Coronary artery (tissue), 2 donors: Measurements from ENCODE around the gene FRAS1.

Source experiments
- DNase-seq: peaks from one replicate; pipeline ENCODE4 v3.0.0-alpha.2; 2017; ENCODE audit warnings: low spot score
- H3K27ac ChIP-seq, 2 donors: fragments of 200-600 bp; sonication (generic); one replicate each; pipeline ENCODE4 v1.5.1; 2016 to 2019
- H3K4me3 ChIP-seq: fragments of 200-600 bp; sonication (generic); 2 replicates; pipeline ENCODE4 v1.5.1; 2016; ENCODE audit warnings: mild to moderate bottlenecking, moderate library complexity
- TF ChIP-seq, protein P1 (sequence below): fragments of 200-600 bp; sonication (generic); IDR thresholded peaks from one replicate; pipeline ENCODE4 v1.5.1; 2019; ENCODE audit warnings: antibody characterized with exemption

The FRAS1 gene

GRCh38 chr4:78360466-78360865, 303.3 kb downstream of the FRAS1 start:
- DNase-seq, result no peak
- H3K4me3 ChIP-seq, result no peak overlapping the region
- no peak overlapping the region for H3K27ac ChIP-seq
- TF ChIP-seq, protein P1, sequence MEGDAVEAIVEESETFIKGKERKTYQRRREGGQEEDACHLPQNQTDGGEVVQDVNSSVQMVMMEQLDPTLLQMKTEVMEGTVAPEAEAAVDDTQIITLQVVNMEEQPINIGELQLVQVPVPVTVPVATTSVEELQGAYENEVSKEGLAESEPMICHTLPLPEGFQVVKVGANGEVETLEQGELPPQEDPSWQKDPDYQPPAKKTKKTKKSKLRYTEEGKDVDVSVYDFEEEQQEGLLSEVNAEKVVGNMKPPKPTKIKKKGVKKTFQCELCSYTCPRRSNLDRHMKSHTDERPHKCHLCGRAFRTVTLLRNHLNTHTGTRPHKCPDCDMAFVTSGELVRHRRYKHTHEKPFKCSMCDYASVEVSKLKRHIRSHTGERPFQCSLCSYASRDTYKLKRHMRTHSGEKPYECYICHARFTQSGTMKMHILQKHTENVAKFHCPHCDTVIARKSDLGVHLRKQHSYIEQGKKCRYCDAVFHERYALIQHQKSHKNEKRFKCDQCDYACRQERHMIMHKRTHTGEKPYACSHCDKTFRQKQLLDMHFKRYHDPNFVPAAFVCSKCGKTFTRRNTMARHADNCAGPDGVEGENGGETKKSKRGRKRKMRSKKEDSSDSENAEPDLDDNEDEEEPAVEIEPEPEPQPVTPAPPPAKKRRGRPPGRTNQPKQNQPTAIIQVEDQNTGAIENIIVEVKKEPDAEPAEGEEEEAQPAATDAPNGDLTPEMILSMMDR, result no peak

GRCh38 chr4:78361621-78362120, 304.5 kb downstream of the FRAS1 start:
- no peak for DNase-seq
- Histone ChIP-seq H3K27ac (no peak overlapping the region), H3K4me3 (no peak overlapping the region)
- TF ChIP-seq, protein P1, result no peak

GRCh38 chr4:78362310-78362709, 305.2 kb downstream of the FRAS1 start:
- DNase-seq, result no peak
- TF ChIP-seq, protein P1, result no peak
- H3K4me3 ChIP-seq, result no peak overlapping the region
- no peak overlapping the region for H3K27ac ChIP-seq

GRCh38 chr4:78363031-78363570, 306.0 kb downstream of the FRAS1 start:
- Histone ChIP-seq H3K27ac (no peak overlapping the region), H3K4me3 (no peak overlapping the region)
- DNase-seq, result no peak
- TF ChIP-seq, protein P1, result no peak

DNA sequence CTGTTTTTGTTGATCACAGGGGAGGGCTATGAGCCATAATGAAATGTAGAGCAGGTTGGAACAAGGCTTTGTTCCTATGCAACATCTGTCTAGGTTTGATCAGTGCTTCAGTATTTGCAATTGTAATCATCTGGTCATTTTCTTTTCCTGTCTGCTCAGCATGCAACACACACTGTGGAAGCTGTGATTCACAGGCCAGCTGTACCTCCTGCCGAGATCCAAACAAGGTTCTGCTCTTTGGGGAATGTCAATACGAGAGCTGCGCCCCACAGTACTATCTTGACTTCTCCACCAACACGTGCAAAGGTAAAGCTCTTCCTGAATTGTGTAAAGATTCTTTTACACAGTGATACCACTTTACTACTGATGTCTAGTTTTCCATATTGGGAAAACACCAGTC, 312.6 kb downstream of the FRAS1 start:
- Histone ChIP-seq H3K27ac (no peak overlapping the region), H3K4me3 (no peak overlapping the region)
- TF ChIP-seq, protein P1, result no peak
- DNase-seq, result no peak

DNA sequence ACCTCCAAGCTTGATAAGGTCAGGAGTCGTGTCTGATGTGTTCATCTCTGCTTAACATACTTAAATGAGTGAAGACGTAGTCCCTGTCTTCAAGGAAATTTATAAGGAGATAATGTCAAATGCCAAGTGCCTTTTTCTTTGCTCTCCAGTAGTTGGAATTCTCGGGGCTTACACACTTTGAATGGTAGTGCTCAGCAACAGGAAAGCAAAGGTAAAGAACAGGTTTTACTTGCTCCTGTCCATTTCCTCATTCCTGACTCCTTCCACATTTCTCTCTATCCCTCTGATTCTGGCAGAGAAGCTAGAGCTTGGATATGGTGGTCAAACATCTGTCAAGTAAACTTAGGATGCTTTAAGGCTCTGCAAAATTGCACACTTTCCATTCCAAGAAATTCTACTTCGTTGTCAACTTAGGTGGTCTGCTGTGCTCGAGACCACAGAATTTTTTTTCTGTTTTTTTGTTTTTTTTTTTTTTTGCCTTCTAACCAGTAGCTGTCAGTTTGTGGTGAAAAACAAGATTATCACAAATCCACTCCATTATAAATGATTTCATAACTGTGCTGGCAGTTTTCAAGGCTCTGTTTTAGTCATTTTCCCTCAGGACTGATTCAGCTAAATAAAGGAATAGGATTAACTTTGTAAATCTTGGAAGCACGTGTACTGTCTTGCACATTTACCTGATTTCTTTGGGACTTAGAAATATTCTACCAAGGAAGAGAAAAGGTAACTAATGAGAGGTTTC, 313.7 kb downstream of the FRAS1 start:
- TF ChIP-seq, protein P1, result no peak
- Histone ChIP-seq H3K27ac (no peak overlapping the region), H3K4me3 (no peak overlapping the region)
- no peak for DNase-seq
